HG02588 (cell line): ENCODE results near the gene INTS4.
"Not testable (repeated sequence)": the region's sequence is repeated elsewhere in the genome, so short reads cannot be mapped to it uniquely, and the experiment has no call there.

Experiments
- ATAC-seq: cut with Tn5 transposase; IDR thresholded peaks from one replicate; pipeline ENCODE4 v1.9.1; 2021; ENCODE audit warnings: mild to moderate bottlenecking, moderate library complexity; ENCODE audit not compliant: unreplicated experiment

INTS4 gene

DNA sequence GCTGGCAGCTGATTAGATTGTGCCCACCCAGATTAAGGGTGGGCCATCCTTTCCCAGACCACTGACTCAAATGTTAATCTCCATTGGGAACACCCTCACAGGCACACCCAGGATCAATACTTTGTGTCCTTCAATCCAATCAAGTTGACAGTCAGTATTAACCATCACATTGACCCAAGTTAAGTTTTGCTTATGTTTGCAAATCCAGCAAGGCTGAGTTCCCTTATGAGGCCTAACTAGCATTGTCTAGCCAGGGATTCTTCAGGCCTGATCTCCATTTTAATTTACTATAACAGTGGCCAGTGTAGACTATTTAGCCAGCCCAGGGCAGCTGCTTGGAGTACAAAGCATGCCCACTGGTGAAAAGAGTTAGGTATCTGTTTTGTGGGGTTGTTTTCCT is 30.9 kb upstream of the INTS4 start:
- no peak for ATAC-seq

DNA sequence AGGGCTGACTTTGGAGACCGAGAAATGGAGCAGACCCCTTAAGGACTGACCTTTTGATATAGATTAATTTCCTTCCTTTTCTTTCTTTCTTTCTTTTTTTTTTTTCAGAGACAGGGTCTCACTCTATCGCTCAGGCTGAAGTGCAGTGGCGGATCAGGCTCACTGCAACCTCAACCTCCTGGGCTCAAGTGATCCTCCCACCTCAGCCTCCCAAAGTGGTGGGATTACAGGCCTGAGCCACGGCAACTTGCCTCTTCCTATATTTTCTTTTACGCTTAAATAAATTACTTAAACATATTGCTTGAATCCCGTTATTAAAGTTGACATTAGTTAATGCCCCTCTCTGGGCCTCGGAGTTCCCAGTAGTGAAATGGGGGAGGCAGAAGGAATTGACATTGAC is 29.0 kb upstream of the INTS4 start:
- no peak for ATAC-seq

GRCh38 chr11:78022397-78023396 is 28.2 kb upstream of the INTS4 start, which contains the start of gene KCTD14:
Gene KCTD14, minus strand, starts transcription at chr11:78023276. Its CDS starts 27 bp downstream, at chr11:78023249.
- no peak for ATAC-seq

DNA sequence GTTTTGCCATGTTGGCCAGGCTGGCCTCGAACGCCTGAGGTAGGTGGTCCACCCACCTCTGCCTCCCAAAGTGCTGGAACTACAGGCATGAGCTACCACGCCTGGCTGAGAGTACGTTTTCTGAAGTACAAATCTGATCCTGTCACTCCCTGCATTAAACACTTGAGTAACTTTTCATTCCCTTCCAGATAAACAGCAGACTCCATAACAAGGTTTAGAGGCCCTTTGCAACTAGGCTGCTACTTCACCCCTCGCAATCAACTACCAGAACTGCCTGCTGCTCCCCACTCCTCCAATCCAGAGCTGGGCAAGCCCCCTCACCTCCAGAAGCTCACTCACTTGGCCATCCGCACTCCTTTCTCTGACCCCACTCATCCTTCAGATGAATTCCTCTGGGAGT is 27.1 kb upstream of the INTS4 start:
- no peak for ATAC-seq

GRCh38 chr11:78020246-78020645 is 25.8 kb upstream of the INTS4 start:
- no peak for ATAC-seq

GRCh38 chr11:78019808-78020207 is 25.3 kb upstream of the INTS4 start:
- no peak for ATAC-seq

- ATAC-seq = no peak
These were observed 21.4 kb upstream of the INTS4 start for GRCh38 chr11:78015878-78016277.

- not testable (repeated sequence) for ATAC-seq
These were observed 20.6 kb upstream of the INTS4 start for GRCh38 chr11:78014937-78015520.

- no peak for ATAC-seq
These were observed 16.8 kb upstream of the INTS4 start for GRCh38 chr11:78011301-78011700.

DNA sequence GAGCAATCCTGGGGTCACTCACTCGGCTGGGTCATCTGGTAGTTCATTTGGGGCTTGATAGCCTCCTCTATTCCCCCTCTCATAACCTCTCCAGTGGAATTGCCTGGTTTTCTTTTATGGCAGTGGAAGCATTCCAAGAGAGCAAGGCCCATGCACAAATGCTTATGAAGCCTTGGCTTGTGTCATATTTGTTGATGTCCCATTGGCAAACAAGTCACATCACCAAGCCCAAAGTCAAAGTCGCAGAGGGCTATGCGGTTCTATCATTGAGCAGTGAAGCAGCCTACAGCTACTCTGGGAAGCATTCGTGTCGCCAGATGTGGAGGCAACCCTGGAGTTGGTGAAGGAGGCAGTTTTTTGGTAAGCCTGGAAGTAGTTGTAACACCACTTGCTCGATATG is 16.3 kb upstream of the INTS4 start:
- ATAC-seq = no peak

- no peak for ATAC-seq
These were observed 15.8 kb upstream of the INTS4 start for GRCh38 chr11:78010304-78010703.

DNA sequence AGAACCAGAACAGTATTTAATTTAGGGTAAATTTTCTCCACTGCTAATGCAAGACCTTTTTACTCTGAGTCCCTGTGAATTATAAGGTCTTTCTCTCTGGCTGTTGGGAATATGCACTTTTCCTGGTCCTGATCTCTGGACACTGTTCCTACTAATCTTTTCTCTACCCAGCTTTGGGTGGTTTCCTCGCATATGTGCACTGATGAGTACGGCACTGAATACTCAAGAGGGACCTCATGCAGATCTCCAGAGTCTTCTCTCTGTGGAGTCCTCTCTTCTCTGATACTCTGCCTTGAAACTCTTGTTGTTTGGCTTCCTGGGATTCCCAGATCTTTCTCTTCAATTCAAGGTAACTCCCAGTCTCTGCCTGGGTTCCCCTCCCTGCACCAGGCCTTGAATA is 14.6 kb upstream of the INTS4 start:
- no peak for ATAC-seq

DNA sequence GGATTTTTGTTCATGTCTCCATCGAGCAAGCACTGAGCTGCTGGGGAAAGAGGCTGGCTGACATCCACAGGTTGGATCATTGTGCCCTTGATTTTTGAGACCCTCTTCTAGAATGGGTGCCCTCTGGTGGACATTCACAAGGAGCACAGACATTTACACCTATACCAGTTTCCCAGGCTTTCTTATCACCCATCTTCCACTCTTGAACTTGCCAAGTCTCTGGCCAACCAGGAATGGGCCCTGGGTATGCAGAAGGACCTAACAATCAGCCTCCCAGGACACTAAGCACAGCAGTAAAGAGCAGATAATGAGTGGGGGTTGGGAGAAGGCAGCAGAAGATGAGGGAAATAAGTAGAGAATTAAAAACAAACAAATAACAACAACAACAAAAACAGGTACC is 5.7 kb upstream of the INTS4 start:
- ATAC-seq = no peak

DNA sequence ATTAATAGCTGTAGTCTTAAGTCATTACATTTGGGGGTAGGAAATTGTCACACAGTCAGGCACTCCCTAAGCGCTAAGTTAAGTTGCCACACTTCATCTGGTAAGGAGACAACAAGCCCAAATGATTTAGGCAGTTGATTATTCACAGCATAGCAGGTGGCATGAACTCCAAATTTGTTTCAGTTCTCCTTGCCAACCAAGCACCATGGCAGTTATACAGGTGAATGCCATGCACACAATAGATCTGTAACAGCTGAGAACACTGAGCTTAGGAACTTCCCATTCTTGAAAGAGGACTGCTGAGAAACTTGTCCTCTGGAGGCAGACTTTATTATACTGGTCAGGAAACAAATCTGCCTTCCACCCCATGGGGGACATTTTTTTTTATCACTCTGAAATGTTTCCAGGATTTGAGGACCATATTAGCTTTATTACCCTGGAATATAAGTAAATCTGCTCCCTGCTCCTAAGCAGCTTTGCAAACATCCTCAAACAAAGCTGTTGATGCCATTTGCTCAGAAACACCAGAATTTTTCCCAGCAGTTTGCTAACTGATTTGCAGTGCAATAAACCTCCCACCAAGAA is 5.1 kb upstream of the INTS4 start:
- ATAC-seq = no peak

DNA sequence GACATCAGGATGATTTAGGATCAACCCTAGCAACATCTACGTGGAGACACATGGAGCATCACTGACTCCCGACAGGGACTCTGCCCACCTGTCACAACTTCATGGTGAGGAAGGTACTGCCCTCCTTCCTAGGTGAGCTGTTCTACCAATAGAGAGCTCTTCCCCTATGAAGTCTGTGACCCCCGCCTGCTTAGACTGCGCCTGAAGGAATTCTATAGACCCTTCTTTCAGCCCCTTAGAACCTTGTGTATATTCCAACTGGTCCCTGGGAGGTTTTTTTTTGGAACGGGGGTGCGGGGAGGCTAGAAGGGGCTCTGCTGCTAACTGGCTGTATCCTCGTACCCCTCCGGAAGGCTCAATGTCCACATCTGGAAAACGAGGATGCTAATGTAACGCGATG is 566 bp downstream of the INTS4 start:
- no peak for ATAC-seq

GRCh38 chr11:77990981-77991380 is 3.5 kb downstream of the INTS4 start:
- ATAC-seq = no peak

DNA sequence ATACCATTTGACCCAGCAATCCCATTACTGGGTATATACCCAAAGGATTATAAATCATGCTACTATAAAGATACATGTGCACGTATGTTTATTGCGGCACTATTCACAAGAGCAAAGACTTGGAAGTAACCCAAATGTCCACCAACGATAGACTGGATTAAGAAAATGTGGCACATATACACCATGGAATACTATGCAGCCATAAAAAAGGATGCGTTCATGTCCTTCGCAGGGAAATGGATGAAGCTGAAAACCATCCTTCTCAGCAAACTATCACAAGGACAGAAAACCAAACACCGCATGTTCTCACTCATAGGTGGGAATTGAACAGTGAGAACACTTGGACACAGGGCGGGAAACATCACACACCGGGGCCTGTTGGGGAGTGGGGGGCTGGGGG is 8.0 kb downstream of the INTS4 start:
- ATAC-seq = not testable (repeated sequence)

DNA sequence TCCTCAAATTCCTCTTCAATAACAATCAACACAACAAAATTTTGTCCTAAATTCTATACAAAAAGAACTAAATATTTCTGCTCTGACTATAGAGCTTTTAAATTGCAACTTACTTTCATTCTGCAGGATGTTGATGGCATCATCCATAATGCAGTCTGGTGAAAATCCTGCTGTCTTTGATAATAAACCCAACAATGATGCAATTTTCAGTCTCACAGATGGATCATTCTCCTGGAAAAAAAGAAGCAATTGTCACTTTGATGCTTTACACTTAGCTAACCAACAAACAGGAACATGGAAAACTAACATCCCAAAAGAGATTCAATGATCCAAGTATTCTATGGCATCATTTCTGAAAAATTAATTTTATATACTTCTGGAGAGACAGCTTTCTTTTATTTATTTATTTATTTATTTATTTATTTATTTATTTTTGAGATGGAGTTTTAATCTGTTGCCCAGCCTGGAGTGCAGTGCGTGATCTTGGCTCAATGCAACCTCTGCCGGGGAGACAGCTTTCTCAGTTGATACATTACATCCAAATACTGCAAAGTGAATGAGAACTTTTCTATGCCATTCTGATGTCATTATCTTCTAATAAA is 13.0 kb downstream of the INTS4 start:
- ATAC-seq = no peak

DNA sequence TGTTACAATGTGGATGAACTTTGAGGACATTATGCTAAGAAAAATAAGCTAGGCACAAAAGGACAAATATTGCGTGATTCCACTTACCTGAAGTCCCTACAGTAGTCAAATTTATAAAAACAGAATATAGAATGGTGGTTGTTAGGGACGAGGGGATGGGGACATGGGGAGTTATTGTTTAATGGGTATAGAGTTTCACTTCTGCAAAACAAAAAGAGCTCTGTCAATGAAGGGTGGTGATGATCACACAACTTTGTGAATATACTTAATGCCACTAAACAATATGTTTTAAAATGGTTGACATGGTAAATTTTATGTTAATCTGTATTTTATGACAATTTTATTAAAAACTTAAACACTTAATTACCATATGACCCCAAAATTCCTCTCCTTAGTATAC is 26.1 kb downstream of the INTS4 start:
- no peak for ATAC-seq

DNA sequence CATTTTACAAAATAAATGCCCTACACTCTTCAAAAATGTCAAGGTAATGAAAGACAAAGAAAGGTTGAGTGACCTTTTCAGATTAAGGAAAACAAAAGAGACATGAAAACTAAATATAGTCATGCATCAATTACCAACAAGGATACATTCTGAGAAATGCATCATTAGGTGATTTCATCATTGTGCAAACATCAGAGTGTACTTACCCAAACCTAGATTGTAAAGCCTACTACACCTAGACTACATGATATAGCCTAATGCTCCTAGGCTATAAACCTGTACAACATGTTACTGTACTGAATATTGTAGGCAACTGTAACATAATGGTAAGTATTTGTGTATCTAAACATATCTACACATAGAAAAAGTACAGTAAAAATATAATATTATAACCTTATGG is 26.7 kb downstream of the INTS4 start:
- no peak for ATAC-seq

DNA sequence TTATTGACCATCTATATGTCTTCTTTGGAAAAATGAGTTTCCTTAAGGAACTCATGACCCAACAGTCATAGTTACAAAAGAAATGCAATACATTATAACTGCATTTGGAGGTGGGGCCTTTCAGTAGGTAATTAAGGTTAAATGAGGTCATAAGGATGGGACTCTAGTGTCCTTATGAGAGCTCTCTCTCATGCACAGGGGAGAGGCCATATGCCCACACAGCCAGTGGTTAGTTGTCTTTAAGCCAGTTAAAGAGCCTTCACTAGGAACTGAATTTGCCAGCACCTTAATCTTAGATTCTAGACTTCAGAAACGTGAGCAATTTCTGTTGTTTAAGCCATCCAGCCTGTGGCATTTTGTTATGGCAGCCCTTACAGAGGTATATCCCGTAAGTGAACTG is 27.3 kb downstream of the INTS4 start:
- no peak for ATAC-seq
